HEK293 (cell line): Measurements from ENCODE around the gene SLC2A9.

Experiments used
- CTCF ChIA-PET: fragments of 350-600 bp; formaldehyde crosslinking; extraction: SDS; loops from one replicate; lab custom pipeline; 2021; ENCODE audit warnings: antibody characterized with exemption; lab: Yijun Ruan, JAX
- POLR2A ChIA-PET: fragments of 300-600 bp; formaldehyde crosslinking; extraction: SDS; loops from one replicate; lab custom pipeline; 2020; ENCODE audit warnings: antibody characterized with exemption, inconsistent platforms; lab: Yijun Ruan, JAX
- H3K27ac ChIP-seq: fragments of 200-500 bp; sonication (Bioruptor generic); 2 replicates; pipeline ENCODE4 v1.5.1; 2014; ENCODE audit warnings: low read depth, low read length, control low read depth, inconsistent platforms; ENCODE audit errors: extremely low read depth
- H3K36me3 ChIP-seq, 2 experiments: fragments of 200-500 bp in 1 of 2; sonication (Bioruptor generic) in 1 of 2; 1 replicate in 1 of 2; 2 replicates in 1 of 2; pipeline ENCODE4 v1.5.1; 2014 to 2017; ENCODE audit warnings: inconsistent platforms in 2 of 2, low read length in 2 of 2; ENCODE audit not compliant: control insufficient read depth in 2 of 2, insufficient read depth in 1 of 2
- H3K4me1 ChIP-seq: fragments of 200-500 bp; sonication (Bioruptor generic); 2 replicates; pipeline ENCODE4 v1.5.1; 2014; ENCODE audit warnings: mild to moderate bottlenecking, low read length, inconsistent platforms; ENCODE audit not compliant: control insufficient read depth, insufficient read depth
- H3K4me3 ChIP-seq: 2 replicates; pipeline ENCODE4 v1.5.1; 2011; ENCODE audit warnings: low read depth, mild to moderate bottlenecking, control low read depth, low read length, moderate library complexity
- H3K9me3 ChIP-seq: fragments of 200-500 bp; sonication (Bioruptor generic); 2 replicates; pipeline ENCODE4 v1.5.1; 2014; ENCODE audit warnings: low read depth, low read length, inconsistent platforms; ENCODE audit not compliant: control insufficient read depth, insufficient read depth
- KLF16 ChIP-seq: fragments of 450-650 bp; formaldehyde crosslinking; IDR thresholded peaks from 2 replicates; pipeline ENCODE4 v1.5.1; 2017; ENCODE audit warnings: missing biosample characterization, missing genetic modification characterization
- MZF1 ChIP-seq: fragments of 450-650 bp; formaldehyde crosslinking; IDR thresholded peaks from 2 replicates; pipeline ENCODE4 v1.5.1; 2017; ENCODE audit warnings: missing biosample characterization, missing genetic modification characterization, borderline replicate concordance
- SCRT2 ChIP-seq: fragments of 450-650 bp; formaldehyde crosslinking; IDR thresholded peaks from 2 replicates; pipeline ENCODE4 v1.5.1; 2016; ENCODE audit warnings: missing biosample characterization, missing genetic modification characterization
- SP7 ChIP-seq: fragments of 450-650 bp; formaldehyde crosslinking; IDR thresholded peaks from 2 replicates; pipeline ENCODE4 v1.5.1; 2016; ENCODE audit warnings: missing biosample characterization, missing genetic modification characterization
- WT1 ChIP-seq: fragments of 450-650 bp; formaldehyde crosslinking; IDR thresholded peaks from 2 replicates; pipeline ENCODE4 v1.5.1; 2016; ENCODE audit warnings: missing biosample characterization, missing genetic modification characterization
- YY2 ChIP-seq: fragments of 450-650 bp; formaldehyde crosslinking; IDR thresholded peaks from 2 replicates; pipeline ENCODE4 v1.5.1; 2016; ENCODE audit warnings: missing biosample characterization, missing genetic modification characterization
- ZBTB7A ChIP-seq: fragments of 450-650 bp; formaldehyde crosslinking; IDR thresholded peaks from 2 replicates; pipeline ENCODE4 v1.5.1; 2016; ENCODE audit warnings: low read depth, missing biosample characterization, missing genetic modification characterization
- ZNF112 ChIP-seq: fragments of 450-650 bp; formaldehyde crosslinking; IDR thresholded peaks from 2 replicates; pipeline ENCODE4 v1.5.0; 2017; ENCODE audit warnings: missing biosample characterization, missing genetic modification characterization
- ZNF140 ChIP-seq: fragments of 450-650 bp; formaldehyde crosslinking; IDR thresholded peaks from 2 replicates; pipeline ENCODE4 v1.5.1; 2016; ENCODE audit warnings: missing biosample characterization, missing genetic modification characterization
- ZNF146 ChIP-seq: fragments of 450-650 bp; formaldehyde crosslinking; IDR thresholded peaks from 2 replicates; pipeline ENCODE4 v1.5.1; 2016; ENCODE audit warnings: missing biosample characterization, missing genetic modification characterization
- ZNF157 ChIP-seq: fragments of 450-650 bp; formaldehyde crosslinking; IDR thresholded peaks from 2 replicates; pipeline ENCODE4 v1.5.1; 2016; ENCODE audit warnings: missing biosample characterization, missing genetic modification characterization
- ZNF175 ChIP-seq: fragments of 450-650 bp; formaldehyde crosslinking; IDR thresholded peaks from 2 replicates; pipeline ENCODE4 v1.5.1; 2016; ENCODE audit warnings: missing biosample characterization, missing genetic modification characterization
- ZNF350 ChIP-seq: fragments of 450-650 bp; formaldehyde crosslinking; IDR thresholded peaks from 2 replicates; pipeline ENCODE4 v1.5.0; 2017; ENCODE audit warnings: missing biosample characterization, mild to moderate bottlenecking, missing genetic modification characterization
- ZNF544 ChIP-seq: fragments of 450-650 bp; formaldehyde crosslinking; IDR thresholded peaks from 2 replicates; pipeline ENCODE4 v1.5.0; 2017; ENCODE audit warnings: missing biosample characterization, missing genetic modification characterization
- ZNF571 ChIP-seq: fragments of 450-650 bp; formaldehyde crosslinking; IDR thresholded peaks from 2 replicates; pipeline ENCODE4 v1.5.0; 2017; ENCODE audit warnings: missing biosample characterization, missing genetic modification characterization
- ZNF747 ChIP-seq: fragments of 450-650 bp; formaldehyde crosslinking; IDR thresholded peaks from 2 replicates; pipeline ENCODE4 v1.5.1; 2016; ENCODE audit warnings: missing biosample characterization, missing genetic modification characterization
- TF ChIP-seq, protein P1 (sequence below): fragments of 450-650 bp; formaldehyde crosslinking; IDR thresholded peaks from 2 replicates; pipeline ENCODE4 v1.5.1; 2016; ENCODE audit warnings: missing biosample characterization, missing genetic modification characterization
- TF ChIP-seq, protein P2 (sequence below): fragments of 450-650 bp; formaldehyde crosslinking; IDR thresholded peaks from 2 replicates; pipeline ENCODE4 v1.5.1; 2016; ENCODE audit warnings: missing biosample characterization, missing genetic modification characterization
- TF ChIP-seq, protein P3 (sequence below): fragments of 450-650 bp; formaldehyde crosslinking; IDR thresholded peaks from 2 replicates; pipeline ENCODE4 v1.5.1; 2016; ENCODE audit warnings: missing biosample characterization, missing genetic modification characterization

SLC2A9 gene

DNA sequence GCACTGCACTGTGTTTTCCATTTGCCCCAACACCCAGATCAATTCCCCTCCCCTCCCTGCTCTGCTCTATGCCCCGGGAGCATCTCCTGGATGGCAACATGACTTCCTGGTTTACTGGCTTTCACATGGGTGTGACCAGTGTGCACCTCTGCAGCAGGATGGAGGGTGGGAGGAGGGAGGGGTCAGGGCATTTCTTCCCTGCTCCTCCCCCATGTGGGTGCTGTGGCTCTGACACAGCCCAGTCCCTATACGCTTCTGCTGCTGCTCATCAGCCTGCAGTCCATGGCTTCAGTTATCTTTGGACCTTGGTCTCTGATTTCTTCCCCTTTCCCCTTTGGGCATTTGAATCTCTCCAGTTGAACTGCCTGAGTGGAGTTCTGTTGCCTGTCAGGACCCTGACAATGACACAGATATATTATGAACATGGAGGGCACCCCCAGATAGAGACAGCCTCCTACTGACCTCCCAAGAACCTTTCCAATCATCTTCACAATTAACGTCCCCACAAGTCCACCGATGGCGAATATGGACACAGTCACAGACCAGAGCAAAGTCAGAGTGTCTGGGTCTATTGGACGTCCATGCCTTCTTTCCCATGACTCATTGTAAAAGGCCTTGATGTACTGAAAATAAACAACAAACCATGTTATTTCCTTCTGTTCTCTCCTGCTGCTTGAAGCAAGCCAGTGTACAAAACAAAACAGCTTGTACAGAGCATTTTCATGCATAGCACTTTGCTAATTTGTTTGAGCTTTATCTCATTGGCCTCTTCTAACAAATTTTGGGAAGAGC is 24.8 kb downstream of the SLC2A9 start:
- TF ChIP-seq ZNF140 (tag by site-specific recombination) (no peak), ZNF157 (tag by site-specific recombination) (no peak), YY2 (no peak), SCRT2 (tag by site-specific recombination) (no peak), SP7 (tag by site-specific recombination) (no peak), ZNF544 (tag by site-specific recombination) (no peak), KLF16 (tag by site-specific recombination) (no peak), WT1 (tag by site-specific recombination) (no peak), ZNF747 (no peak), ZNF350 (tag by site-specific recombination) (no peak), ZBTB7A (tag by site-specific recombination) (no peak)
- TF ChIP-seq, protein P1, sequence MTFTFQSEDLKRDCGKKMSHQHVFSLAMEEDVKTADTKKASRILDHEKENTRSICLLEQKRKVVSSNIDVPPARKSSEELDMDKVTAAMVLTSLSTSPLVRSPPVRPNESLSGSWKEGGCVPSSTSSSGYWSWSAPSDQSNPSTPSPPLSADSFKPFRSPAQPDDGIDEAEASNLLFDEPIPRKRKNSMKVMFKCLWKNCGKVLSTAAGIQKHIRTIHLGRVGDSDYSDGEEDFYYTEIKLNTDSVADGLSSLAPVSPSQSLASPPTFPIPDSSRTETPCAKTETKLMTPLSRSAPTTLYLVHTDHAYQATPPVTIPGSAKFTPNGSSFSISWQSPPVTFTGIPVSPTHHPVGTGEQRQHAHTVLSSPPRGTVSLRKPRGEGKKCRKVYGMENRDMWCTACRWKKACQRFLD (tag by site-specific recombination) = no peak
- TF ChIP-seq, protein P2, sequence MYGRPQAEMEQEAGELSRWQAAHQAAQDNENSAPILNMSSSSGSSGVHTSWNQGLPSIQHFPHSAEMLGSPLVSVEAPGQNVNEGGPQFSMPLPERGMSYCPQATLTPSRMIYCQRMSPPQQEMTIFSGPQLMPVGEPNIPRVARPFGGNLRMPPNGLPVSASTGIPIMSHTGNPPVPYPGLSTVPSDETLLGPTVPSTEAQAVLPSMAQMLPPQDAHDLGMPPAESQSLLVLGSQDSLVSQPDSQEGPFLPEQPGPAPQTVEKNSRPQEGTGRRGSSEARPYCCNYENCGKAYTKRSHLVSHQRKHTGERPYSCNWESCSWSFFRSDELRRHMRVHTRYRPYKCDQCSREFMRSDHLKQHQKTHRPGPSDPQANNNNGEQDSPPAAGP (tag by site-specific recombination) = no peak
- Histone ChIP-seq H3K27ac (no peak overlapping the region), H3K36me3 (no peaks in the 10 kb centered on the region), H3K4me1 (no peaks in the 10 kb centered on the region), H3K4me3 (no peak overlapping the region), H3K9me3 (no peaks in the 10 kb centered on the region)
- ChIA-PET POLR2A (no interaction called here), CTCF (no interaction called here)

DNA sequence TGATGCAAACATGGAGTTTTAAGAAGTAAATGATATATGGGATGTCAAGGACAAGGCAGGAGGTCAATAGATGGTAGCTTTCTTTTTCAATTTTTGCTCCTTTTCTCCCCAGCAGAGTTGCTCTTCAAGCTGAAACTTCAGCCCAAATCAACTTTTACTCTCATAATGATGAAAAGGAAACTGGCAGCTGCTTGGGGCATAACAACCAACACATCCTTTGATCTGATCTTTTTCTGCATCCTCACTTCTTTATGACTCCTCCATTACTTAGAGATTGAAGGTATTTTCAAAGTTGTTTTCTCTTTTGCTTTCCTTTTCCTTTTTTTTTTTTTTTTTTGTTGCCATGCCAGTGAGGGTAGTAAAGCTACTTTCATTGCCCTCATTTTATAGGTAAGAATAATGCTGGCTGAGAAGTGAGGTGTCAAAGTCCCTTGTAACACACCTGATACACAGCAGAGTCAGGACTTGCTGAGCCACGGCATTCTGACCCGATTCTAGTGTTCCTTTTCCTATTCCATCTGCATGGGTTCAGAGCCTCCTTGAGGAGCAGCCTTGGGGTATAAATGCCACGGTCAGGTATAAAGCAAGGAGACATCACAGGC is 26.9 kb downstream of the SLC2A9 start:
- ChIA-PET CTCF (no interaction called here), POLR2A (no interaction called here)

More for the DNA sequence above, 26.9 kb downstream of the SLC2A9 start:
- H3K9me3 ChIP-seq = no peaks in the 10 kb centered on the region
- no peak overlapping the region for H3K27ac ChIP-seq
- no peaks in the 10 kb centered on the region for H3K36me3 ChIP-seq
- TF ChIP-seq ZNF146 (no peak), ZNF571 (no peak), ZNF112 (no peak), MZF1 (tag by site-specific recombination) (no peak), ZNF175 (tag by site-specific recombination) (no peak)
- TF ChIP-seq, protein P3, sequence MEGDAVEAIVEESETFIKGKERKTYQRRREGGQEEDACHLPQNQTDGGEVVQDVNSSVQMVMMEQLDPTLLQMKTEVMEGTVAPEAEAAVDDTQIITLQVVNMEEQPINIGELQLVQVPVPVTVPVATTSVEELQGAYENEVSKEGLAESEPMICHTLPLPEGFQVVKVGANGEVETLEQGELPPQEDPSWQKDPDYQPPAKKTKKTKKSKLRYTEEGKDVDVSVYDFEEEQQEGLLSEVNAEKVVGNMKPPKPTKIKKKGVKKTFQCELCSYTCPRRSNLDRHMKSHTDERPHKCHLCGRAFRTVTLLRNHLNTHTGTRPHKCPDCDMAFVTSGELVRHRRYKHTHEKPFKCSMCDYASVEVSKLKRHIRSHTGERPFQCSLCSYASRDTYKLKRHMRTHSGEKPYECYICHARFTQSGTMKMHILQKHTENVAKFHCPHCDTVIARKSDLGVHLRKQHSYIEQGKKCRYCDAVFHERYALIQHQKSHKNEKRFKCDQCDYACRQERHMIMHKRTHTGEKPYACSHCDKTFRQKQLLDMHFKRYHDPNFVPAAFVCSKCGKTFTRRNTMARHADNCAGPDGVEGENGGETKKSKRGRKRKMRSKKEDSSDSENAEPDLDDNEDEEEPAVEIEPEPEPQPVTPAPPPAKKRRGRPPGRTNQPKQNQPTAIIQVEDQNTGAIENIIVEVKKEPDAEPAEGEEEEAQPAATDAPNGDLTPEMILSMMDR (tag by site-specific recombination) = no peak
- H3K4me1 ChIP-seq = no peaks in the 10 kb centered on the region
- no peak overlapping the region for H3K4me3 ChIP-seq
